DOHH2 (cell line): ENCODE data around the gene RPS16.

Source experiments
- EZH2phosphoT487 ChIP-seq: fragments of 200-600 bp; sonication (generic); IDR thresholded peaks from 2 replicates; pipeline ENCODE4 v1.6.1; 2017; ENCODE audit warnings: borderline replicate concordance, mild to moderate bottlenecking, antibody characterized with exemption, low read length, moderate library complexity, mixed read lengths
- TF ChIP-seq, protein P1 (sequence below): fragments of 200-600 bp; sonication (generic); IDR thresholded peaks from one replicate; pipeline ENCODE4 v1.5.1; 2014; ENCODE audit warnings: antibody characterized with exemption, mild to moderate bottlenecking, low read depth, low read length; ENCODE audit not compliant: poor library complexity, severe bottlenecking

DNA sequence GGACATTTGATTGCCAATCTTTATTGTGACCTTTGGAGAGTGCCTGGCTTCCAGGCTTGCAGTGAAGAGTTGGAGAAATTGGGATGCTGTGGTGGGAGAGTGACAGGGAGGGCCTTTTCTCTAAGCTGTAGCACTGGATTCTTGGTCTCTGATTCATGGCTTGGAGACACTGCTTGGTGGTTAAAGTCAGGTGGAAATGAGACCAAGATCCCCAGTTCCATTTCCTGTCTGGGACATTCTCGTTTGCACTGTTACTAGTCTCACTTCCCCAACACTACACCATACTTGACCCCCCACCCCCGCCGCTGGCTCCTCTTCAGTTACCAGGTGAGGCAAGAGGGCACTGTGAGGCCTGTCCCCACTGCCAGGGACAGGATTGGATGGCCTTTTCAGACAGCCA is 12.5 kb upstream of the RPS16 start:
- TF ChIP-seq, protein P1, sequence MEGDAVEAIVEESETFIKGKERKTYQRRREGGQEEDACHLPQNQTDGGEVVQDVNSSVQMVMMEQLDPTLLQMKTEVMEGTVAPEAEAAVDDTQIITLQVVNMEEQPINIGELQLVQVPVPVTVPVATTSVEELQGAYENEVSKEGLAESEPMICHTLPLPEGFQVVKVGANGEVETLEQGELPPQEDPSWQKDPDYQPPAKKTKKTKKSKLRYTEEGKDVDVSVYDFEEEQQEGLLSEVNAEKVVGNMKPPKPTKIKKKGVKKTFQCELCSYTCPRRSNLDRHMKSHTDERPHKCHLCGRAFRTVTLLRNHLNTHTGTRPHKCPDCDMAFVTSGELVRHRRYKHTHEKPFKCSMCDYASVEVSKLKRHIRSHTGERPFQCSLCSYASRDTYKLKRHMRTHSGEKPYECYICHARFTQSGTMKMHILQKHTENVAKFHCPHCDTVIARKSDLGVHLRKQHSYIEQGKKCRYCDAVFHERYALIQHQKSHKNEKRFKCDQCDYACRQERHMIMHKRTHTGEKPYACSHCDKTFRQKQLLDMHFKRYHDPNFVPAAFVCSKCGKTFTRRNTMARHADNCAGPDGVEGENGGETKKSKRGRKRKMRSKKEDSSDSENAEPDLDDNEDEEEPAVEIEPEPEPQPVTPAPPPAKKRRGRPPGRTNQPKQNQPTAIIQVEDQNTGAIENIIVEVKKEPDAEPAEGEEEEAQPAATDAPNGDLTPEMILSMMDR, result no peak
- no peak for TF ChIP-seq EZH2phosphoT487
